Measurements from ENCODE around the gene HJURP. TPM values are rescaled to one million over a fixed set of nuclear protein-coding genes. Genes with fewer than 3 reads are reported as not detected.

Gene HJURP
- total RNA-seq, 1 experiment from 2014 or later: 37.0 TPM

- DNase-seq (no peak), ATAC-seq (no peak)
- Histone ChIP-seq H3K36me3 (ENCODE audit: low read depth, low read length) (peaks cover 91% of the 10 kb centered on the region), H3K27me3 (ENCODE audit: low read length) (no peaks in the 10 kb centered on the region), H3K9ac (ENCODE audit: low read length) (no peak overlapping the region), H3K4me3 (ENCODE audit: low read length) (no peak overlapping the region), H3K9me2 (replicated peaks; ENCODE audit: low read length) (no peaks in the 10 kb centered on the region), H2AFZ (ENCODE audit: low read length) (no peak overlapping the region), H3K79me2 (ENCODE audit: low read length) (peaks cover 96% of the 10 kb centered on the region), H3K9me3 (ENCODE audit: low read length) (no peaks in the 10 kb centered on the region), H3F3A (ENCODE audit: low read length, unreplicated experiment) (no peaks in the 10 kb centered on the region), H3K4me1 (ENCODE audit: insufficient read depth, low read length) (peaks cover 13% of the 10 kb centered on the region), H4K20me1 (ENCODE audit: low read length) (peaks cover 36% of the 10 kb centered on the region), H3K27ac (ENCODE audit: low read length) (no peak overlapping the region), H3K4me2 (ENCODE audit: low read length) (no peak overlapping the region)
- intact Hi-C loops (cut with micrococcal nuclease): no loop called here
- CTCF ChIA-PET: no interaction called here
- POLR2A ChIA-PET (ENCODE audit: unreplicated experiment): no interaction called here
- TF ChIP-seq EZH2phosphoT487 (IDR thresholded peaks at IDR 0.05; ENCODE audit: borderline replicate concordance, low read length): no peak
- no TSS peak for BruUV-seq (replicated peaks)
Measured at GRCh38 chr2:233847248-233847898, 7.0 kb downstream of the HJURP start.

GRCh38 chr2:233846387-233847247 is 7.7 kb downstream of the HJURP start:
- no peaks in the 10 kb centered on the region for H3K27me3 ChIP-seq (ENCODE audit: low read length)
- no peak overlapping the region for H3K27ac ChIP-seq (ENCODE audit: low read length)
- H3K79me2 ChIP-seq (ENCODE audit: low read length): peaks cover 96% of the 10 kb centered on the region
- H3K4me2 ChIP-seq (ENCODE audit: low read length): no peak overlapping the region
- peaks cover 33% of the 10 kb centered on the region for H4K20me1 ChIP-seq (ENCODE audit: low read length)
- H3K4me3 ChIP-seq (ENCODE audit: low read length): no peak overlapping the region
- TF ChIP-seq EZH2 (IDR thresholded peaks at IDR 0.05; ENCODE audit: low read length, unreplicated experiment): no peak
- no peak for TF ChIP-seq EZH2phosphoT487 (IDR thresholded peaks at IDR 0.05; ENCODE audit: borderline replicate concordance, low read length)
- no peak for TF ChIP-seq CTCF (conservative IDR thresholded peaks at IDR 0.05; ENCODE audit: low read depth, low read length)
- no peak overlapping the region for H2AFZ ChIP-seq (ENCODE audit: low read length)
- peaks cover 5% of the 10 kb centered on the region for H3K4me1 ChIP-seq (ENCODE audit: insufficient read depth, low read length)
- no peaks in the 10 kb centered on the region for H3K9me3 ChIP-seq (ENCODE audit: low read length)
- ChIA-PET CTCF (no interaction called here), POLR2A (ENCODE audit: unreplicated experiment) (no interaction called here)
- DNase-seq (no peak), ATAC-seq (no peak)
- H3K9me2 ChIP-seq (replicated peaks; ENCODE audit: low read length): no peaks in the 10 kb centered on the region
- BruUV-seq (replicated peaks): no TSS peak
- peaks cover 91% of the 10 kb centered on the region for H3K36me3 ChIP-seq (ENCODE audit: low read depth, low read length)
- intact Hi-C loops (cut with micrococcal nuclease): no loop called here
- no peak overlapping the region for H3K9ac ChIP-seq (ENCODE audit: low read length)
- H3F3A ChIP-seq (ENCODE audit: low read length, unreplicated experiment): no peaks in the 10 kb centered on the region

DNA sequence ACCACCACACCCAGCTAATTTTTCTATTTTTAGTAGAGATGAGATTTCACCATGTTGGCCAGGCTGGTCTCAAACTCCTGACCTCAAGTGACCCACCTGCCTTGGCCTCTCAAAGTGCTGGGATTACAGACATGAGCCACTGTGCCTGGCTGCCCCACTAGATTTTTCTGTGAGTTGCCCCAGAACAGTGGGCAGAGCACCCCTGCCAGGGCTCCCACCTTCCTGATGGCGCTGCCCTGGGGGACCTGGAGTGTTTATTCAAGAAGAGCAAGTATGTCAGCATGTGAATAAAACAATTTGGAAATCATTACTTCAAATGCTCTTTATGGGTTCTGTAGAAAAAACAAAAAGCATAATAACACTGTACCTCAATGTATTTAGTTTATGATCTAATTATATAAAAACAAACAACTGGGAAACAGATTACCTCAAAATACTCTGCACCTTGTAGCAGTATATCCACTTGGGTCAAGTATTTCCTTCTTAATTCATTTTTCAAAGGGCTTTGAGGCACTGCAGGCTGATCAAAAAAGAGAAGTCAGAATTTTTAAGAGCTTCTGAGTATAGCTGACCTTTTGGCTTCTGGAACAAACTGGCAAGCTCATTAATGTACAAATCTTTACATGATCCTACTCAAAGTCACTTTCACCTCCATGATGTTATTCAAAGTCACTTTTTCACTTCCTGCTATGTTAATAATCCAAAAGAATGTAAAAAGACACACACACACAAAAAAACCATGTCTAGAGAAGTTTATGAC is 8.9 kb downstream of the HJURP start:
- H3K9ac ChIP-seq (ENCODE audit: low read length): no peak overlapping the region
- H3K4me3 ChIP-seq (ENCODE audit: low read length): no peak overlapping the region
- ATAC-seq: no peak
- ChIA-PET CTCF (no interaction called here), POLR2A (ENCODE audit: unreplicated experiment) (no interaction called here)
- intact Hi-C loops (cut with micrococcal nuclease): no loop called here
- H3K4me1 ChIP-seq (ENCODE audit: insufficient read depth, low read length): no peaks in the 10 kb centered on the region
- no peaks in the 10 kb centered on the region for H3K27me3 ChIP-seq (ENCODE audit: low read length)
- no peaks in the 10 kb centered on the region for H3F3A ChIP-seq (ENCODE audit: low read length, unreplicated experiment)
- DNase-seq: no peak
- BruUV-seq (replicated peaks): no TSS peak
- H4K20me1 ChIP-seq (ENCODE audit: low read length): peaks cover 36% of the 10 kb centered on the region; the same call in 1 of the 2 replicates
- H3K27ac ChIP-seq (ENCODE audit: low read length): no peak overlapping the region
- no peaks in the 10 kb centered on the region for H3K9me2 ChIP-seq (replicated peaks; ENCODE audit: low read length)
- H3K4me2 ChIP-seq (ENCODE audit: low read length): no peak overlapping the region
- TF ChIP-seq CTCF (conservative IDR thresholded peaks at IDR 0.05; ENCODE audit: low read depth, low read length) (no peak), EZH2phosphoT487 (IDR thresholded peaks at IDR 0.05; ENCODE audit: borderline replicate concordance, low read length) (no peak), EZH2 (IDR thresholded peaks at IDR 0.05; ENCODE audit: low read length, unreplicated experiment) (no peak)
- H2AFZ ChIP-seq (ENCODE audit: low read length): no peak overlapping the region
- no peaks in the 10 kb centered on the region for H3K9me3 ChIP-seq (ENCODE audit: low read length)
- H3K36me3 ChIP-seq (ENCODE audit: low read depth, low read length): peaks cover 92% of the 10 kb centered on the region
- H3K79me2 ChIP-seq (ENCODE audit: low read length): peaks cover 96% of the 10 kb centered on the region
